Activated CD8-positive, alpha-beta T cell treated with anti-CD3 and anti-CD28 coated beads for 36 hours (primary cell): ENCODE measurements around the gene TBC1D9. TPM values are rescaled to one million over a fixed set of nuclear protein-coding genes. Genes with fewer than 3 reads are reported as not detected.

Experiments used
- ATAC-seq: fragments of 200-7000 bp; cut with Tn5 transposase; one replicate; pipeline ENCODE4 v1.10.0; 2021; ENCODE audit warnings: mild to moderate bottlenecking, moderate library complexity
- CTCF ChIA-PET: fragments of 350-600 bp; sonication (Branson Sonifier 250); formaldehyde crosslinking; loops from one replicate; lab custom pipeline; 2021; ENCODE audit warnings: antibody characterized with exemption; lab: Charles Lee
- POLR2A ChIA-PET: fragments of 350-600 bp; sonication (Branson Sonifier 250); formaldehyde crosslinking; loops from one replicate; lab custom pipeline; 2021; ENCODE audit warnings: antibody characterized with exemption; lab: Charles Lee
- DNase-seq: peaks from one replicate; pipeline ENCODE4 v3.0.0-alpha.2; 2020
- H3K27ac Mint-ChIP-seq: one replicate; pipeline ENCODE4 v1.8.0; 2021; ENCODE audit warnings: mild to moderate bottlenecking, mixed read lengths
- H3K27me3 Mint-ChIP-seq: one replicate; pipeline ENCODE4 v1.8.0; 2021; ENCODE audit warnings: mixed read lengths
- H3K36me3 Mint-ChIP-seq: one replicate; pipeline ENCODE4 v1.8.0; 2021; ENCODE audit warnings: low read depth, mixed read lengths
- H3K4me1 Mint-ChIP-seq: one replicate; pipeline ENCODE4 v1.8.0; 2021; ENCODE audit warnings: low read depth, mixed read lengths
- H3K4me3 Mint-ChIP-seq: one replicate; pipeline ENCODE4 v1.8.0; 2021; ENCODE audit warnings: mild to moderate bottlenecking, moderate library complexity, mixed read lengths
- H3K9me3 Mint-ChIP-seq: one replicate; pipeline ENCODE4 v1.8.0; 2021; ENCODE audit warnings: mixed read lengths
- CTCF ChIP-seq: fragments of 200-600 bp; IDR thresholded peaks from one replicate; pipeline ENCODE4 v1.8.0; 2022; ENCODE audit warnings: antibody characterized with exemption, mild to moderate bottlenecking
- intact Hi-C: fragments of 100-400 bp; cut with micrococcal nuclease; formaldehyde crosslinking; loops from one replicate; pipeline ENCODE4 v1.10.0; 2022
- total RNA-seq, 2 experiments: library from RNA; stranded (reverse); gene quantifications; one replicate each; pipeline ENCODE4 v1.2.3, GENCODE V29; 2021

TBC1D9 gene
- total RNA-seq, 2 experiments from 2014 or later, result not detected

GRCh38 chr4:140744421-140744820 lies 11.8 kb downstream of the TBC1D9 start:
- CTCF ChIA-PET, result no interaction called here
- H3K27me3 Mint-ChIP-seq, result peaks cover 21% of the 10 kb centered on the region
- no peaks in the 10 kb centered on the region for H3K4me1 Mint-ChIP-seq
- peaks cover 9% of the 10 kb centered on the region for H3K9me3 Mint-ChIP-seq
- POLR2A ChIA-PET, result no interaction called here
- H3K36me3 Mint-ChIP-seq, result no peaks in the 10 kb centered on the region
- intact Hi-C loops, result no loop called here
- H3K4me3 Mint-ChIP-seq, result no peak overlapping the region
- no peak for TF ChIP-seq CTCF
- H3K27ac Mint-ChIP-seq, result no peak overlapping the region
- DNase-seq (no peak), ATAC-seq (no peak)

- TF ChIP-seq CTCF, result no peak
- no peak for ATAC-seq
Observed at GRCh38 chr4:140743194-140743931, 12.8 kb downstream of the TBC1D9 start.

GRCh38 chr4:140742838-140743193 lies 13.4 kb downstream of the TBC1D9 start:
- no peaks in the 10 kb centered on the region for H3K4me1 Mint-ChIP-seq
- H3K9me3 Mint-ChIP-seq, result peaks cover 3% of the 10 kb centered on the region
- POLR2A ChIA-PET, result no interaction called here
- no peak for TF ChIP-seq CTCF
- CTCF ChIA-PET, result no interaction called here
- no peaks in the 10 kb centered on the region for H3K36me3 Mint-ChIP-seq
- no peak for DNase-seq
- no peak overlapping the region for H3K4me3 Mint-ChIP-seq
- peaks cover 20% of the 10 kb centered on the region for H3K27me3 Mint-ChIP-seq
- no peak overlapping the region for H3K27ac Mint-ChIP-seq
- ATAC-seq, result no peak
- intact Hi-C loops, result no loop called here

More at GRCh38 chr4:140743194-140743931, 12.8 kb downstream of the TBC1D9 start:
- intact Hi-C loops, result no loop called here
- Mint-ChIP-seq H3K9me3 (peaks cover 7% of the 10 kb centered on the region), H3K4me3 (no peak overlapping the region), H3K4me1 (no peaks in the 10 kb centered on the region), H3K27ac (no peak overlapping the region), H3K36me3 (no peaks in the 10 kb centered on the region), H3K27me3 (peaks cover 21% of the 10 kb centered on the region)
- CTCF ChIA-PET, result no interaction called here
- no peak for DNase-seq
- POLR2A ChIA-PET, result no interaction called here

GRCh38 chr4:140740906-140741670 lies 15.1 kb downstream of the TBC1D9 start:
- intact Hi-C loops, result no loop called here
- ChIA-PET CTCF (no interaction called here), POLR2A (no interaction called here)
- no peak overlapping the region for H3K4me3 Mint-ChIP-seq
- H3K27ac Mint-ChIP-seq, result no peak overlapping the region
- no peaks in the 10 kb centered on the region for H3K4me1 Mint-ChIP-seq
- ATAC-seq, result no peak
- H3K9me3 Mint-ChIP-seq, result no peaks in the 10 kb centered on the region
- no peak for TF ChIP-seq CTCF
- H3K36me3 Mint-ChIP-seq, result no peaks in the 10 kb centered on the region
- peaks cover 25% of the 10 kb centered on the region for H3K27me3 Mint-ChIP-seq
- no peak for DNase-seq

GRCh38 chr4:140740422-140740821 lies 15.8 kb downstream of the TBC1D9 start:
- peaks cover 25% of the 10 kb centered on the region for H3K27me3 Mint-ChIP-seq
- no peaks in the 10 kb centered on the region for H3K9me3 Mint-ChIP-seq
- no peak overlapping the region for H3K27ac Mint-ChIP-seq
- no peaks in the 10 kb centered on the region for H3K4me1 Mint-ChIP-seq
- no peaks in the 10 kb centered on the region for H3K36me3 Mint-ChIP-seq
- intact Hi-C loops, result no loop called here
- no peak overlapping the region for H3K4me3 Mint-ChIP-seq
- ChIA-PET POLR2A (no interaction called here), CTCF (no interaction called here)
- ATAC-seq, result no peak
- no peak for TF ChIP-seq CTCF
- no peak for DNase-seq
